Esophagus mucosa (tissue), 1 donor: ENCODE data around the gene DCTPP1. TPM values are rescaled to one million over a fixed set of nuclear protein-coding genes. Genes with fewer than 3 reads are reported as not detected.
"Not testable (repeated sequence)": the region's sequence is repeated elsewhere in the genome, so short reads cannot be mapped to it uniquely, and the experiment has no call there.

Source experiments
- ATAC-seq: fragments of 200-7000 bp; cut with Tn5 transposase; one replicate; pipeline ENCODE4 v1.9.1; 2020
- total RNA-seq: library from RNA; stranded (reverse); gene quantifications from one replicate; pipeline ENCODE4 v1.2.4, GENCODE V29; 2023
- donor health status: DM: yes; HTN: yes; CAD: no.

DCTPP1 gene
- total RNA-seq, result 49.0 TPM

- ATAC-seq, result peak; percentile 98
Observed at GRCh38 chr16:30429678-30430427, at the start of gene DCTPP1. TSS of gene DCTPP1 (minus strand) at chr16:30430030. CDS start at chr16:30429980, 50 bp downstream.

- ATAC-seq, result no peak
Observed at GRCh38 chr16:30478766-30479478, 49.1 kb upstream of the DCTPP1 start.

GRCh38 chr16:30477773-30478172 is 47.9 kb upstream of the DCTPP1 start:
- not testable (repeated sequence) for ATAC-seq

GRCh38 chr16:30476991-30477390 is 47.2 kb upstream of the DCTPP1 start:
- no peak for ATAC-seq

- ATAC-seq, result no peak
Observed at GRCh38 chr16:30474684-30475083, 44.9 kb upstream of the DCTPP1 start.

- no peak for ATAC-seq
Observed at GRCh38 chr16:30474074-30474452, 44.2 kb upstream of the DCTPP1 start.

GRCh38 chr16:30473231-30474073 is 43.6 kb upstream of the DCTPP1 start:
- ATAC-seq, result peak; percentile 27

GRCh38 chr16:30472328-30472942 is 42.6 kb upstream of the DCTPP1 start, which contains the start of gene ITGAL:
TSS of gene ITGAL (plus strand) at chr16:30472742. CDS start at chr16:30472838, 96 bp downstream.
- peak; percentile 55 for ATAC-seq

GRCh38 chr16:30470632-30470995 is 40.8 kb upstream of the DCTPP1 start:
- ATAC-seq, result no peak

- no peak for ATAC-seq
Observed at GRCh38 chr16:30470170-30470512, 40.3 kb upstream of the DCTPP1 start.

GRCh38 chr16:30464078-30464477 is 34.2 kb upstream of the DCTPP1 start:
- ATAC-seq, result no peak

GRCh38 chr16:30461426-30461825 is 31.6 kb upstream of the DCTPP1 start:
- ATAC-seq, result not testable (repeated sequence)

- no peak for ATAC-seq
Observed at GRCh38 chr16:30459456-30459855, 29.6 kb upstream of the DCTPP1 start.

- ATAC-seq, result peak; percentile 58
Observed at GRCh38 chr16:30458561-30459394, 28.9 kb upstream of the DCTPP1 start.

GRCh38 chr16:30457743-30458560 is 28.1 kb upstream of the DCTPP1 start:
- ATAC-seq, result no peak

- ATAC-seq, result no peak
Observed at GRCh38 chr16:30457256-30457655, 27.4 kb upstream of the DCTPP1 start.

- ATAC-seq, result no peak
Observed at GRCh38 chr16:30456302-30456701, 26.5 kb upstream of the DCTPP1 start.

GRCh38 chr16:30452709-30453580 is 23.1 kb upstream of the DCTPP1 start:
- ATAC-seq, result not testable (repeated sequence)

- ATAC-seq, result no peak
Observed at GRCh38 chr16:30449116-30449435, 19.2 kb upstream of the DCTPP1 start.
